Stromal cell of bone marrow (primary cell): Measurements from ENCODE around the gene ZNF334.

ENCODE experiments used
- DNase-seq: peaks from one replicate; pipeline ENCODE4 v3.0.0-alpha.2; 2012; ENCODE audit warnings: low read depth

The ZNF334 gene

GRCh38 chr20:46545827-46546138 is 32.4 kb upstream of the ZNF334 start:
- DNase-seq = no peak

GRCh38 chr20:46545077-46545826 is 31.9 kb upstream of the ZNF334 start:
- peak; percentile 32 for DNase-seq

GRCh38 chr20:46544576-46544975 is 31.2 kb upstream of the ZNF334 start:
- DNase-seq = no peak

GRCh38 chr20:46543959-46544358 is 30.6 kb upstream of the ZNF334 start:
- no peak for DNase-seq

GRCh38 chr20:46543033-46543432 is 29.7 kb upstream of the ZNF334 start:
- DNase-seq = no peak

GRCh38 chr20:46541229-46541935 is 28.0 kb upstream of the ZNF334 start:
- DNase-seq = no peak

- DNase-seq = no peak
Measured at GRCh38 chr20:46539113-46539512, 25.8 kb upstream of the ZNF334 start.

- DNase-seq = no peak
Measured at GRCh38 chr20:46530640-46531039, 17.3 kb upstream of the ZNF334 start.

- DNase-seq = no peak
Measured at GRCh38 chr20:46523696-46524328, 10.5 kb upstream of the ZNF334 start.

GRCh38 chr20:46523108-46523507 is 9.7 kb upstream of the ZNF334 start:
- no peak for DNase-seq

- DNase-seq = peak; percentile 38
Measured at GRCh38 chr20:46520976-46521579, 7.7 kb upstream of the ZNF334 start.

- no peak for DNase-seq
Measured at GRCh38 chr20:46520540-46520939, 7.2 kb upstream of the ZNF334 start.

- DNase-seq = no peak
Measured at GRCh38 chr20:46519471-46520068, 6.2 kb upstream of the ZNF334 start.

GRCh38 chr20:46509523-46509922 is 3.8 kb downstream of the ZNF334 start:
- DNase-seq = no peak

- DNase-seq = no peak
Measured at GRCh38 chr20:46507760-46508407, 5.5 kb downstream of the ZNF334 start.

GRCh38 chr20:46505506-46505905 is 7.9 kb downstream of the ZNF334 start:
- DNase-seq = no peak

GRCh38 chr20:46501961-46502360 is 11.4 kb downstream of the ZNF334 start:
- no peak for DNase-seq

- DNase-seq = no peak
Measured at GRCh38 chr20:46501337-46501942, 11.9 kb downstream of the ZNF334 start.

GRCh38 chr20:46494077-46494476 is 19.3 kb downstream of the ZNF334 start:
- DNase-seq = no peak

GRCh38 chr20:46491354-46491753 is 22.0 kb downstream of the ZNF334 start:
- DNase-seq = no peak

GRCh38 chr20:46488451-46488850 is 24.9 kb downstream of the ZNF334 start:
- DNase-seq = no peak

GRCh38 chr20:46487628-46488027 is 25.7 kb downstream of the ZNF334 start:
- DNase-seq = no peak
